PFSK-1 (cell line): ENCODE results near the gene KIF4A.

Experiments
- FOXP2 ChIP-seq: optimal IDR thresholded peaks from 2 replicates; pipeline ENCODE3; 2011; ENCODE audit warnings: borderline replicate concordance, control low read depth, inconsistent platforms; ENCODE audit not compliant: insufficient read depth; ENCODE audit errors: extremely low read length, extremely low read depth
- POLR2AphosphoS5 ChIP-seq: IDR thresholded peaks from 2 replicates; pipeline ENCODE4 v1.6.1; 2012; ENCODE audit warnings: low read depth, mild to moderate bottlenecking, control low read depth, low read length, moderate library complexity
- REST ChIP-seq, 2 experiments: IDR thresholded peaks; 2 replicates each; pipeline versions ENCODE4 v1.6.1 to v1.8.0; 2011 to 2012; ENCODE audit warnings: low read depth in 2 of 2, low read length in 2 of 2, control low read depth in 1 of 2, inconsistent platforms in 1 of 2, mild to moderate bottlenecking in 1 of 2, moderate library complexity in 1 of 2; ENCODE audit not compliant: insufficient read depth in 1 of 2
- SIN3A ChIP-seq: IDR thresholded peaks from 2 replicates; pipeline ENCODE4 v1.6.1; 2012; ENCODE audit warnings: mild to moderate bottlenecking, low read length, moderate library complexity, borderline replicate concordance; ENCODE audit not compliant: insufficient read depth
- TAF1 ChIP-seq: IDR thresholded peaks from 2 replicates; pipeline ENCODE4 v1.6.1; 2012; ENCODE audit warnings: low read length, control low read depth, borderline replicate concordance; ENCODE audit not compliant: insufficient read depth

KIF4A gene

GRCh38 chrX:70289168-70289792 is 624 bp upstream of the KIF4A start:
- TF ChIP-seq POLR2AphosphoS5 (no peak), TAF1 (no peak), REST (IDR thresholded peaks at IDR 0.05; ENCODE audit: insufficient read depth in 1 of 2, low read depth in 2 of 2, low read length in 2 of 2) (no peak), FOXP2 (no peak), SIN3A (no peak)

- no peak for TF ChIP-seq POLR2AphosphoS5
- no peak for TF ChIP-seq TAF1
- TF ChIP-seq SIN3A = no peak
- TF ChIP-seq FOXP2 = no peak
- no peak for TF ChIP-seq REST (IDR thresholded peaks at IDR 0.05; ENCODE audit: insufficient read depth in 1 of 2, low read depth in 2 of 2, low read length in 2 of 2)
Measured at GRCh38 chrX:70292788-70293187, 2.9 kb downstream of the KIF4A start.

GRCh38 chrX:70293621-70294020 is 3.7 kb downstream of the KIF4A start:
- no peak for TF ChIP-seq SIN3A
- no peak for TF ChIP-seq POLR2AphosphoS5

GRCh38 chrX:70301716-70302115 is 11.8 kb downstream of the KIF4A start:
- no peak for TF ChIP-seq SIN3A
- no peak for TF ChIP-seq POLR2AphosphoS5
- no peak for TF ChIP-seq FOXP2
- no peak for TF ChIP-seq TAF1
- TF ChIP-seq REST (IDR thresholded peaks at IDR 0.05; ENCODE audit: insufficient read depth in 1 of 2, low read depth in 2 of 2, low read length in 2 of 2) = no peak

- TF ChIP-seq FOXP2 (no peak), POLR2AphosphoS5 (no peak), REST (IDR thresholded peaks at IDR 0.05; ENCODE audit: insufficient read depth in 1 of 2, low read depth in 2 of 2, low read length in 2 of 2) (no peak), SIN3A (no peak), TAF1 (no peak)
Measured at GRCh38 chrX:70313503-70313902, 23.6 kb downstream of the KIF4A start.
